ENCODE data around the gene NUP205.

Gene NUP205, protein sequence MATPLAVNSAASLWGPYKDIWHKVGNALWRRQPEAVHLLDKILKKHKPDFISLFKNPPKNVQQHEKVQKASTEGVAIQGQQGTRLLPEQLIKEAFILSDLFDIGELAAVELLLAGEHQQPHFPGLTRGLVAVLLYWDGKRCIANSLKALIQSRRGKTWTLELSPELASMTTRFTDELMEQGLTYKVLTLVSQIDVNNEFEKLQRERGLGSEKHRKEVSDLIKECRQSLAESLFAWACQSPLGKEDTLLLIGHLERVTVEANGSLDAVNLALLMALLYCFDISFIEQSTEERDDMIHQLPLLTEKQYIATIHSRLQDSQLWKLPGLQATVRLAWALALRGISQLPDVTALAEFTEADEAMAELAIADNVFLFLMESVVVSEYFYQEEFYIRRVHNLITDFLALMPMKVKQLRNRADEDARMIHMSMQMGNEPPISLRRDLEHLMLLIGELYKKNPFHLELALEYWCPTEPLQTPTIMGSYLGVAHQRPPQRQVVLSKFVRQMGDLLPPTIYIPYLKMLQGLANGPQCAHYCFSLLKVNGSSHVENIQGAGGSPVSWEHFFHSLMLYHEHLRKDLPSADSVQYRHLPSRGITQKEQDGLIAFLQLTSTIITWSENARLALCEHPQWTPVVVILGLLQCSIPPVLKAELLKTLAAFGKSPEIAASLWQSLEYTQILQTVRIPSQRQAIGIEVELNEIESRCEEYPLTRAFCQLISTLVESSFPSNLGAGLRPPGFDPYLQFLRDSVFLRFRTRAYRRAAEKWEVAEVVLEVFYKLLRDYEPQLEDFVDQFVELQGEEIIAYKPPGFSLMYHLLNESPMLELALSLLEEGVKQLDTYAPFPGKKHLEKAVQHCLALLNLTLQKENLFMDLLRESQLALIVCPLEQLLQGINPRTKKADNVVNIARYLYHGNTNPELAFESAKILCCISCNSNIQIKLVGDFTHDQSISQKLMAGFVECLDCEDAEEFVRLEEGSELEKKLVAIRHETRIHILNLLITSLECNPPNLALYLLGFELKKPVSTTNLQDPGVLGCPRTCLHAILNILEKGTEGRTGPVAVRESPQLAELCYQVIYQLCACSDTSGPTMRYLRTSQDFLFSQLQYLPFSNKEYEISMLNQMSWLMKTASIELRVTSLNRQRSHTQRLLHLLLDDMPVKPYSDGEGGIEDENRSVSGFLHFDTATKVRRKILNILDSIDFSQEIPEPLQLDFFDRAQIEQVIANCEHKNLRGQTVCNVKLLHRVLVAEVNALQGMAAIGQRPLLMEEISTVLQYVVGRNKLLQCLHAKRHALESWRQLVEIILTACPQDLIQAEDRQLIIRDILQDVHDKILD (N-terminal part only)

DNA sequence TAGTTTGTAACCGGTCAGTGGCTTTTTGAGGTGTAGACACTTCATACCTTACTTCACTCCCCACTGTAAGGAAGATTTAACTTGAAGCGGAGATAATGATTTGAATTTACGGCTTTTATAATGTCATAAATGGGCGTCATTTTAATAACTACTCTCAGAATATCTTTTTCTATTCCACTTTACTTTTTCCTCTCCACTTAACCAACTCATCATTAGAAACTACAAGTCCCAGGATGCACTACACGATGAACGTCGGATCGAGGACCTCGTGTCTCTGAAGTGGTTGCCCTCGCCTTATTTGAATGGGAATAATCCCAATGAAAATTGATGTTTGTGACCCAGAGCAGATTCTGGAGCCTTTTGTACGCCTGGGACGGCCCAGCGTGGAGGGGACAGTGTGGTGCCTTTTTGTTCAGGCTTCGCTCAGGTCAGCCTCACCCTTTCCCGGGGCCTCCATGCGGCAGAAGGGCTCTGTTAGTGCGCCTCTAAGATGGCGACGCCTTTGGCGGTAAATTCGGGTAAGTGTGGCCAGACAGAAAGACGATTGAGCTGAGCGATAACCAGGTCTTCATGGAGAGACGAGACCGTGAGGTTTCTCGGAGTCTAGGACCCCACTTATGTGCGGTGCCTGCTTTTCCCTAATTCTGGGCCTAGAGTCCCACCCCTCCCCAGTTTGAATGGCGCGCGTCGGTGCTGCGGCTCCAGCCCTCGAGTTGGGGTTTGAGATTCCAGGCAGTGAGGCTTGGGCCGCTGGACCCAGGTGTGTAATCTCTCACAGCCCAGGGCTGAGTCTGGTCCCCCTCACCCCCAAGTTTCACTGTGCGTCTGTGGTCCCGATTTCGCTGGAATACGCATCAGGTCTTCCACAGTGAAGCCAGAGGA is at the start of gene NUP205:
TSS of gene NUP205 (plus strand) at position 463 of the 882 bp plus-strand sequence. CDS start at position 491, 28 bp downstream.
- peak; percentile 86 for DNase-seq (ENCODE audit: low spot score)

DNA sequence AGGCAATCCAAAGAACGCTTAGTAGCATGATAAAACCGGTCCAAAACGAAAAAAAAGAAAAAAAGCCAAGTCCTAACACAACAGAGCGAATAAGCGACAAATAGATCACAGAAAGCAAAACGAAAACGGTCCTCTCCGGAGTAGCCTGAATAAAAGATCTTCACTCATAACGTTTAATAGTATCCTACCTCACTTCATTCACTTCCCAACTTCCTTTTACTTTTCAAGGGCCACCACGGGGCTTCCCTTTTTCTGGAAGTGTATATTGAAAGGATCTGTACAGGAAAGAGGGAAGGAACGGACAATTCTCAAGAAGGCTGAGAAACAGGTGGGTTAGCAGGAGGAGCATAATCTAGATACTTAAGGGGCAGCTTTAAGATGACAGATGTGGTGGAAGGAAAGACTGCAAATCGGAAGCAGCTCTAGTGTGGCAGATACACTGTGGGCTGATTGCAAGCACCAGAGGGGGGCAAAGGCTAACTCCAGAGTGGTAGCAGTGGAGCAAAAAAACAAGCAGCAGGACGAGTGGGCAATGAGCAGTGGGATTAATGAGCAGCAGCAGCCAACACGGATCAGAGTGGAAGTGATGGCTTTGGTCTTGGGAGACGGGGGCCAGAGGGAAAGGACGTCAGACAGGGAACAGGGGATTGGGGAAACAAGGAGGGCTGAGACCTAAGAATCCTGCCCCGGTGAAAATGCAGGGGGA is 48.7 kb upstream of the NUP205 start:
- DNase-seq (ENCODE audit: low spot score) = peak; percentile 14

DNA sequence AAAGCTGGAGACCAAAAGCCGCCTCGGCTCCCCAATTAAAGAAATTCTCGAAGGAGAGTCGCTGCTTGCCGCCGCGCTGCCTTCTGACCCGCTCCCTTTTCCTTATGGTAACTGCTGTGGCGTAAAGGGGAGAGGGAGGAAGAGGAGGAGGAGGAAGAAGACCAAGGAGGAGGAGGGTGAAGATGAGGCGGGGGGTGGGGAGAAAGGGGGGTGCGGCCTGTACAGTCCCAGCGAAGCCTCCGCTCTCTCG is 48.2 kb upstream of the NUP205 start:
- DNase-seq (ENCODE audit: low spot score) = peak; percentile 40

DNA sequence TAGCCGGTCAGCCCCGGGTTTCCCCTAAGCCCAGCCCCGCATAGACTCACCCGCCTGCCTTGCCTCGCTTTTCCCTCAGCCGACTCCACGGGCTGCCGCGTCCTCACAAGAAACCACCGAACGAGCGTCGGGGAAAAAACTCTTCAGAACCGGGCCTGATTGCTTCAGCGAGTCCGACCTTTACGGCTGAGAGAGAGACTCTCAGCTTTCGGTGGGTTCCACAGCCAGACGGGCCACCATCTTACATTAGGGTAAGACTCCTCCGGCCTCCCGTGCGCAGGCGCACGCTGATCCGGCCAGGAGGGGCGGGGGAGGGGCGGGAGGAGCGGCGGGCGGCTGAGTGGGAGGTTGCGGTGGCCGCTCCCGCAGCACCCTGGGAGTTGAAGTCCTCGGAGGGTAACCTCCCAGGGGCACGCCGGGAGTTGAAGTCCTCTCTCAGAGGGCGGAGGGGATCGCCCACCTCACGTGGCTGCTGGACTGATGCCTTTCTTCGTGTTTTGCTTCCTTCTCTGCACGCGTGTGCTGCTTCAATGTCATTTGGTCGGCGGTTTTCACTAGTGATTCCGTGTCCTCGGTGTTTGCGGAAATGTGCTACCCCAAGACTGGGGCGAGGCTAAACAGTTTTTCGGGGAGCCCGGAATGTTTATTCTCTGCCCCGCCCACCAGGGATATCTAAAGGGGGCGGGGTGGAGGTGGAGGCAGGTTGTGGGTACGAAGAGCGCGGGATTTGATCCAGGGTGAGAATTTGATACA is 47.7 kb upstream of the NUP205 start, which contains the start of gene CNOT4:
TSS of gene CNOT4 (minus strand) at position 264 of the 753 bp plus-strand sequence. CDS start 71,771 bp downstream, outside the sequence.
- DNase-seq (ENCODE audit: low spot score) = peak; percentile 98

DNA sequence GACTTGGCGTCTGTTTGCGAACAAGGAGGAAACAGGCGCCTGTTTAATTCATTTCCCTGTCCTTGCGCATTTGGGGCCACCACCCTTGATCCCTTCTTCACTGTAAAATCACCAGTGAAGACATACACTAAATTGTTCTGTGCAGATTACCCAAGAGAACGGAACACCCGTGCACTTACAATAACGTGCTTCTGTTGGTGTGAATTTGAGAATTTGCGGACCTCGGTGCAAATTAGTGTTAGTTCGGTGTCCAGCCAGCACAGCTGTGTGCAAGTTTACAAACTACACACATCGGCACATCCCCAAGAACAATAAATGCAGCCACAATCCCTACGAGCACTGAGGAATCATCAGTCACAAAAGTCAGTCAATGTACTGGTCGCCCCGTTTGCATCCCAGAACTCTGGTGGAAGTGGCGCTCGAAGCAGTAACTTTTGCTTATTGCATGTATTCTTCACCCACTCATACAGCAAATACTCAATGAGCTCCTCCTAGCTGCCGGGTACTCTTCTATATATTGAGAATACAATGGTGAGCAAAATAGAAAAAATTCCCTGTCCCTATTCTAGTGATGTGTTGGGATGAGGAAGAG is 47.0 kb upstream of the NUP205 start:
- DNase-seq (ENCODE audit: low spot score) = peak; percentile 26

DNA sequence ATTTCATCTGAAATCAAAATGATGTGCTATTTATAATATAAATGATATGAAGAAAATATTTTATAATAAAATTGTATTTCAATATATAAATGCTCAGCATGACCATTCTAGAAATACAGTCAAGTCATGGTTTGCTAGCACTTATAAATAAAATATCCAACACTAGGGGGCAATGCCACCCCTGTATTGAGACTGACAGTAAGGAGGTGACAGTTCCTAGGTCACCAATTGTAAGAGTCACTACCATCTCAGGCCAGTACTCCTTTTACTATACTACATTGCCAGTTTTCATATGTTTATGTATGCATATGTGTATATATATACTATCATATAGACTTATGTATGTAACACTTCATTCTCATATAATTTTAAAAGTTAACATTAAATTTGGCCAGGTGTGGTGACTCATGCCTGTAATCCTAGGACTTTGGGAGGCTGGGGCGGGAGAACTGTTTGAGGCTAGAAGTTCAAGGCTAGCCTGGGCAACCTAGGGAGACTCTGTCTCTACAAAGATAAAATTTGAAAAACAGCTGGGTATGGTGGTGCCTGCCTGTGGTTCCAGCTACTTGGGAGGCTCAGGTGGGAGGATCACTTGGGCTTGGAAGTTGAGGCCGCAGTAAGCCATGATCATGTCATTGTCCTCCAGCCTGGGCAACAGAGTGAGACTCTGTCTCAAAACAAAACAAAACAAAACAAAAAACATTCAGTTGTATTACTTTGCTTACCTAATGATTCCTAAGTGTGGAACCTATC is 45.4 kb upstream of the NUP205 start:
- DNase-seq (ENCODE audit: low spot score) = peak; percentile 45

DNA sequence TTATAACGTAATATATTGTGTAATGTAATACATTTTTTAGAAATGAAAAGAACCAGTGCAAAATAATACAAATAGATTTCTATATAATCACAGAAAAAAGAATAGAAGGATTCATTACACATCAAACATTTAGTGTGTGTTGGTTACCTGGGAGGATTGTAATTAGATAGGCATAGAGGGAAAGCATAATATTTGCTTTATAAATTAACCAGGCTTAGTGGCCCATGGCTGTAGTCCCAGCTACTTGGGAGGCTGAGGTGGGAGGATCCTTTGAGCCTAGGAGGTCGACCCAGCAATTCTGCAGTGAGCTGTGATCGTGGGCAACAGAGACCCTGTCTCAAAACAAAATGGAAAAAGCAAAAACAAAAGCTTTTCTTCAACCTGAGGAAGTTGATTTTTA is 42.9 kb upstream of the NUP205 start:
- no peak for DNase-seq (ENCODE audit: low spot score)

DNA sequence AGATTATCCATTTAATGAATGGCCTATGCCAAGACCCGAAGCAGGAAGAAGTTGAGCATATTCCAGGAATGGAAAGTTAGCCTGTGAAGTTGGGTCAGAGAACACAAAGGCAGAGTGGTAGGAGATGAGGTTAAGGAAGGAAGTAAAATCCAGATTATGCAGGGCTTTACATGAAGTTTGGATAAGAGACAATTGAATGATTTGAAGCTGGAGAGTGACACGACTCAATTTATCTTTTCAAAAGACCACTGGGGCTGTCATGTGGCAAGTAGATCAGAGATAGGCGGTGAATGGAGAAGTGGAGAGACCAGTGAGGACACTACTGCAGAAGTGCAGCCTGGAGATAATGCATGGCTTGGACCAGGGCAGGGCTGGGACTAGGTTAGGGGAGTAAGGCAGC is 40.7 kb upstream of the NUP205 start:
- no peak for DNase-seq (ENCODE audit: low spot score)

DNA sequence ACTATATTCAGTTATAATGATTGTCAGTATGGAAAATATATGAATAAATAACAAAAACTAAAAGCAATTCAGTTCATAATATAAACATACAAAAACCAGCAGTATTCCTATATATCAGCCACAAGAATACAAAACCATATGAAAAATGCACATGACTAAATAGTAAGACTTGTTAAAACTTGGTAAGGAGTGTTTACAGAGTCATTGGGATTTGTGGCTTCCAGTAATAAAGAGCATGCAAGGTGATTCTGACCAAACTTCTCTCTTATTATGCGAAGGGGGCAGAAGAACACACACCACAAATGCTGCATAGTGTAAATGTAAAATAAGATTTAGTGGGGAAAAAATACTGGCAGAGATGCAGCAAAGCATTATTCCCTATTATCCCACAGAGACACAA is 39.0 kb upstream of the NUP205 start:
- DNase-seq (ENCODE audit: low spot score) = no peak

DNA sequence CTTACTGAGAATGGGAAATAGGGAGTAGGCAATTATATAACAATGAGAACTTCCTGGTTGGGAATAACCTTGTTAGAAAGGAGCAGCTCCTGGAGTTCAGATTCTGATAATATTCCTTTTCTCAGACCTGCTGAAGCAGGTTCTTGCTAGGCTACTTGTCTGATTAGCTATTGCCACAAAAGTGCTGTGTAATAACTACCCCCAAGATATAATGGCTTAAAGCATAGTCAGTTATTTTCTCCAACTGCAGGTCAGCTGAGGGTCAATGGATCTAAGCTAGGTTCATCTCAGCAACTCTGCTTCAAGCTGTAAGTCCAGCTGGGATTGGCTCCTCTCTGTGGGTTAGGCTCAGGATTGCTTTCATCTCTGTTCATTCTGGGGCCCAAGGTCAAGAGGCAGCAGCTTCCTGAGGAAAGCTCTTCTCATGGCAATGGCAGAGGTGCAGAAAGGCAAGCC is 38.5 kb upstream of the NUP205 start:
- DNase-seq (ENCODE audit: low spot score) = no peak

DNA sequence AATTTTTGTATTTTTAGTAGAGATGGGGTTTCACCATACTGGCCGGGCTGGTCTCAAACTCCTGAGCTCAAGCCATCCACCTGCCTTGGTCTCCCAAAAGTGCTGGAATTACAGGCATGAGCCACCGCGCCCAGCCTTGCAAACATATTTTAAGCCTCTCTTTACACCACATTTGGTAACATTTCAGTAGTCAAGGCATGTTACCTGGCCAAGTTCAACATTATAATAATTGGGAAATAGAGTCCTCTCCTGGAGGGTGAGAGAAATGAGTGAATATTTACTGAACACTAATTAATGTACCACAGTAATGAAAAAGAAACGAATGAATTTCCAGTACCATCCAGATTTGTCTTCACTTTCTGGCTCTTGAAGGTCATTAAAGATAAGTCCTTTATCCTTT is 37.8 kb upstream of the NUP205 start:
- DNase-seq (ENCODE audit: low spot score) = no peak

DNA sequence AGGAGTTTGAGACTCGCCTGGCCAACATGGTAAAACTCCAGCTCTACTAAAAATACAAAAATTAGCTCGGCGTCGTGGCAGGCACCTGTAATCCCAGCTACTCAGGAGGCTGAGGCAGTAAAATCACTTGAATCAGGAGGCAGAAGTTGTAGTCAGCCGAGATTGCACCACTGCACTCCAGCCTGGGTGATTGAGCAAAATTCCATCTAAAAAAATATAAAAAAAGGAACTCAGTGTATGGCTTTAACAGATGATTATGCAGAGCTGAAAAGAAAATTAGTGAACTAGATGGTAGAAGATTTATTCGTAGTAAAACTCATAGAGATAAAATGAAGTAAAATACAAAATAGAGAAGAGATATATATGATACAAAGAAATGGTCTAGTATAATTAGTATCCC is 35.2 kb upstream of the NUP205 start:
- no peak for DNase-seq (ENCODE audit: low spot score)

DNA sequence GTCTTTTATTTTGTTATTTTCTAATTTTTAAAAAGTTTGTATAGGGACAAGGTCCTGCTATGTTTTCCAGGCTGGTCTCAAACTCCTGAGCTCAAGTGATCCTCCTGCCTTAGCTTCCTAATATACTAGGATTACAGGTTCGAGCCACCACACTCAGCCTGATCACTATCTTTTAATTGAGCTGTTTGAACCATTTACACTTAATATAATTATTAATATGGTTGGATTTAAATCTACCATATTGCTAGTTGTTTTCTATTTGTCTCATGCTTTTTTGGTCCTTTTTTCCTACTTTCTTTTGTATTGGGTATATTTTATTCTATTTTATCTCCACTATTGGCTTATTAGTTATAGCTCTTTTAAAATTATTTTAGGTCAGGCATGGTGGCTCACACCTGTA is 34.6 kb upstream of the NUP205 start:
- no peak for DNase-seq (ENCODE audit: low spot score)

DNA sequence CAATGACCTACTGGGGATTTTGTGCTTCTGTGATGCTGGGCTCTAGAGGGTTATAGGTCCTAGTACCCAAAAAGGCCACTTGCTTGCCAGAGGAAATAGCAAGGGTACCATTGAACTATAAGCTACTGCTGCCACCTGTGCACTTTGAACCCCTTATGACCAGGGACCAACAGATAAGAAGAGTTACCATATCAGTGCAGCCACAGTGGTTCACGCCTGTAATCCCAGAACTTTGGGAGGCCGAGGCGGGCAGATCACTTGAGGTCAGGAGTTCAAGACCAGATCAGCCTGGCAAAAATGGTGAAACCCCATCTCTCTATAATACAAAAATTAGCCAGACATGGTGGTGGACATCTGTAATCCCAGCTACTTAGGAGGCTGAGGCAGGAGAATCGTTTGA is 32.3 kb upstream of the NUP205 start:
- DNase-seq (ENCODE audit: low spot score) = no peak

DNA sequence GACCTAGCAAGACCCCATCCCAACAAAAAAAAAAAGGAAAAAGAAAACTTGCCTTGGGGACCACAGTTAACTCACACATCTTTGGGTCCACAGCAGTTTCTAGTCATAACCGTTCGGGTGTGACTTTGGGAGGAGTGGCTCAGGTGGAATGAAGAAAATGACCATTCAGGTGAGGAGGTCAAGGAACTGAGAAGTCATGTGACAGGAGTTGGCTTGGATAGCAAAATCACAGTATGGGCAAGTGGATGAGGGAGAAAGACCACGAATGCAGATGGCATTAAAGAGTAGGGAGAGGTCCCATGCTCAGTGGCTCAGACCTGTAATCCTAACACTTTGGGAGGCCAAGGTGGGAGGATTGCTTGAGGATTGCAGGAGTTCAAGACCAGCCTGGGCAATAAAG is 30.7 kb upstream of the NUP205 start:
- DNase-seq (ENCODE audit: low spot score) = no peak

DNA sequence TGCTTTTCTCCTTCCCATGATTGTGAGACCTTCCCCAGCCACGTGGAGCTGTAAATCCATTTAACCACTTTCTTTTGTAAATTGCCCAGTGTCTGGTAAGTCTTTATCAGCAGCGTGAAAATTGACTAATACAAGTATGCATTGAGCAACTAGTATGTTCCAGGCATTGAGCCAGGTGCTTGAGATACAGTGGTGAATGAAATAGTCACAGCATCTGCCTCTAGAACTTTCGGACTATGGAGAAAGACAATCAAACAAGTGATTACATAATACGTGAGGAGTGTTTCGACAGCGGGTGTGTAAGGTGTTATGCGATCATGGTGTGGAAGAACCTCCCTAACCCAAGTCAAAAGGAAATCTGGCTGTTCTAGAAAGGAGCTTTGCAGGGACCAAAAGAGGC is 21.6 kb upstream of the NUP205 start:
- no peak for DNase-seq (ENCODE audit: low spot score)

DNA sequence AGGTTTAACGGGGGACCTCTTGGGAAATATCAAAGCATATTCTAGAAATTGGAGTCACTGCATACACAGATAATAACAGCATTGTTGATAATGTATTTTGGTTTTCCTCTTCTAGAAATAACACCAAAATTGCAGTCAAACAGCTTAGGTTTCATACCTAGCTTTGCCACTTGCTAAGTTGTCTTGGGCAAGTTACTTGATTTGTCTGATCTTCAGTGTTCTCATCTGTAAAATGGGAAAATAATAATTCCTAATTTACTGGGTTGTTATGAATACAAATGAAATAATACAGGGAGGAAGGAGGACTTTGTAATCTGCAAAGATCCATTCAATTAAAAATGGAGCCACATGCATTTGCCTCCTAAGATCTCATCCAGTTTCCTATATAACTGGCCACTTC is 20.3 kb upstream of the NUP205 start:
- DNase-seq (ENCODE audit: low spot score) = no peak

DNA sequence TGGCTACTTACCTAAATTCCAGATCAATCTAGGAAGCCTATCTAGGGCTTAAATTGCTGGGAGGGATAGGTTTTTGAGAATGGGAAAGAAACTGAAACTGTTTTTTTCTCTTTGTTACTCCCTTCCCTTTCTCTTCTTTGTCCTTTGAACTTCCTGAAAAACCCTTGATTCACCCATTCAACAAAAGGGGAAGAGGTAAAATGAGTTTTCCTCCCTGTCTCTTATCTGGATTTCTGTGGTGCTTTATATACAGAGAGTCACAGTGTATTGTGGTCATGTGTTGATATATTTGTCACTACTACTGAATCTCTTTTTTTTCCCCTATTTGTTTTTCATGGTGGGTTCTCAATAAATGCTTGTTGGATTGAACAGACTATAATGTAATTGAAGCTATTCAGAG is 19.8 kb upstream of the NUP205 start:
- DNase-seq (ENCODE audit: low spot score) = no peak

DNA sequence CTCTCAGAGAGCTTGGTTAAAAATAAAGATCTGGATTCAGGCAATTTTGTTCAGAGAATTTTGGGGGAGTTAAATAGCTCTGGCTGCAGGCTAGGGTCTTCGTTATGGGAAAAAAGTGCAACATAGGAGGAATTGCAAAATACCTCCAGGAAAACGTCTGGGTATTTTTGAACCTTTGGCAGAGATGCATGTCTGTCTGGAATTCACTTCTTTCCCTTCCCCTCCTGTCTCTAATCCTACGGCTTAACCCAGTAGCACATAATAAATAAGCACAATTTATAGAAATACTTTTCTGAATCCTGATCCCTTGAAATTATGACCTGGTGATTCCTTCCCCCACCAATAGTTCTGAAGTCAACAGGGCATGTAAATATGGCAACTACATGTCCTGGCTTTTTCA is 19.3 kb upstream of the NUP205 start:
- no peak for DNase-seq (ENCODE audit: low spot score)
